Chondrocyte (in vitro differentiated cells): Measurements from ENCODE around the gene TM2D3. TPM values are rescaled to one million over a fixed set of nuclear protein-coding genes. Genes with fewer than 3 reads are reported as not detected.

ENCODE experiments used
- DNase-seq: peaks from one replicate; pipeline ENCODE4 v3.0.0; 2021; ENCODE audit warnings: mixed read lengths, low spot score
- H3K27ac Mint-ChIP-seq: one replicate; pipeline ENCODE4 v1.8.0; 2021; ENCODE audit warnings: mild to moderate bottlenecking, moderate library complexity, mixed read lengths; ENCODE audit not compliant: unreplicated experiment
- H3K27me3 Mint-ChIP-seq: 2 replicates; pipeline ENCODE4 v1.8.0; 2021; ENCODE audit warnings: low read depth, mixed read lengths
- H3K36me3 Mint-ChIP-seq: 2 replicates; pipeline ENCODE4 v1.8.0; 2021; ENCODE audit warnings: low read depth, mixed read lengths
- H3K4me1 Mint-ChIP-seq: 2 replicates; pipeline ENCODE4 v1.8.0; 2021; ENCODE audit warnings: low read depth, mild to moderate bottlenecking, mixed read lengths
- H3K4me3 Mint-ChIP-seq: one replicate; pipeline ENCODE4 v1.8.0; 2021; ENCODE audit warnings: mild to moderate bottlenecking, moderate library complexity, mixed read lengths; ENCODE audit not compliant: unreplicated experiment
- H3K9me3 Mint-ChIP-seq: 2 replicates; pipeline ENCODE4 v1.8.0; 2021; ENCODE audit warnings: low read depth, mixed read lengths
- total RNA-seq: library from RNA; stranded (reverse); gene quantifications from 3 replicates; pipeline ENCODE4 v1.2.1, GENCODE V29; 2021
- TF ChIP-seq, protein P1 (sequence below): fragments of 200-600 bp; sonication (generic); IDR thresholded peaks from 2 replicates; pipeline ENCODE4 v1.5.0; 2021; ENCODE audit warnings: antibody characterized with exemption, mild to moderate bottlenecking, moderate library complexity

The TM2D3 gene
- total RNA-seq, 1 donor from 2014 or later: 44.7 TPM

DNA sequence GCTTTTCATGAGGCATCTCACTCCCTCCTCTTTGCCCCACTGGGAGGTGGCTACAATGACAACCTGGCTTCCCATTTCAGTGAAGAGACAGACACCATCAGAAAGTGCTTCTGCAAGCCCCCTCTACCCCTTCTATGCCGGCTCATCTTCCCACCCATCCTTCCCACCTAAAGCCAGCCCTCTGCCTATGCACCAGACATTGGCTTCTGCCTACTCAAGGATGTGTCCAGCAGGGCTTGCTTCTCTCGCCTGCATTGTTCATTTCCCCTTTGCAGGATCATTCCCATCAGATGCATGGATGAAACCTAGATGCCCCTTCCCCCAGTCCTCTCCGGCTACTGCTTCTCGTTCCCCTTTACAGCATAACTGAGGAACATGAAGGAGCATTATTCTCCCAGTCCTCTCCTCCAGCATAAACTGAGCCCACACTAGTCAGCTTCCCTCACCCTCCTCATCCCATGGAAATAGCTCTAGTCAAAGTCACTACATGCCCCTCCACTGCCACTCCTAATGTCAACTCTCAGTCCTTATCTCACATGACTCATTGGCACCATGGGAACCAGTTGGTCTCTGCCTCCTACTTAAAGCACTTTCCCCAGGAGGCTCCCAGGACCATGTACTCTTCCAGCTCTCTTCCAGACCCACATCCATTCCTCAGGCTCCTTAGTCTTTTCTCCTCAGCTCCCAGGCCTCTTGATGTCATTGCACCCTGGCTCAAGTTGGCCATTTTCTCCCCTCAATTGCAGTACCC, 47.9 kb downstream of the TM2D3 start:
- H3K4me3 Mint-ChIP-seq: no peak overlapping the region
- H3K27me3 Mint-ChIP-seq: peaks cover 14% of the 10 kb centered on the region
- no peak for DNase-seq
- TF ChIP-seq, protein P1, sequence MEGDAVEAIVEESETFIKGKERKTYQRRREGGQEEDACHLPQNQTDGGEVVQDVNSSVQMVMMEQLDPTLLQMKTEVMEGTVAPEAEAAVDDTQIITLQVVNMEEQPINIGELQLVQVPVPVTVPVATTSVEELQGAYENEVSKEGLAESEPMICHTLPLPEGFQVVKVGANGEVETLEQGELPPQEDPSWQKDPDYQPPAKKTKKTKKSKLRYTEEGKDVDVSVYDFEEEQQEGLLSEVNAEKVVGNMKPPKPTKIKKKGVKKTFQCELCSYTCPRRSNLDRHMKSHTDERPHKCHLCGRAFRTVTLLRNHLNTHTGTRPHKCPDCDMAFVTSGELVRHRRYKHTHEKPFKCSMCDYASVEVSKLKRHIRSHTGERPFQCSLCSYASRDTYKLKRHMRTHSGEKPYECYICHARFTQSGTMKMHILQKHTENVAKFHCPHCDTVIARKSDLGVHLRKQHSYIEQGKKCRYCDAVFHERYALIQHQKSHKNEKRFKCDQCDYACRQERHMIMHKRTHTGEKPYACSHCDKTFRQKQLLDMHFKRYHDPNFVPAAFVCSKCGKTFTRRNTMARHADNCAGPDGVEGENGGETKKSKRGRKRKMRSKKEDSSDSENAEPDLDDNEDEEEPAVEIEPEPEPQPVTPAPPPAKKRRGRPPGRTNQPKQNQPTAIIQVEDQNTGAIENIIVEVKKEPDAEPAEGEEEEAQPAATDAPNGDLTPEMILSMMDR: no peak
- peaks cover 4% of the 10 kb centered on the region for H3K4me1 Mint-ChIP-seq
- peaks cover 9% of the 10 kb centered on the region for H3K9me3 Mint-ChIP-seq
- peaks cover 6% of the 10 kb centered on the region for H3K36me3 Mint-ChIP-seq
- H3K27ac Mint-ChIP-seq: no peak overlapping the region

DNA sequence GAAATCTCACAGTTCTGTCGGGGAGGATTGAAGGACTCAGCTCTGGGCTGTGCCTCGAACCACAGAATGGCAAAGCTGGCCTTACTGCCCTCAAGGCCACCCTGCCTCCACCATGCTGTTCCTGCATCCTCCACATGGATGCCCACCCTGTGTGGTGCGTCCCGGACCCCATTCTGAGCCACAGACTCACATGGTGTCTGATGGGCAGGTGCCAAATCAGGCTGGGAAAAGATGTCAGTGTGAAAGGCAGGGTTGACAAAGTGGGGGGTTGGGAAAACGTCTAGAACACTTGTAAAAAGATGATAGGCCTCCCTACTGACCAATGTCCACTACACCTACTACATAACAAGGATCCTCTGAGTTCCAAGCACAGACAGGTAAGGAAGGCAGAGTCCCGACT, 49.4 kb downstream of the TM2D3 start:
- Mint-ChIP-seq H3K4me1 (no peaks in the 10 kb centered on the region), H3K4me3 (no peak overlapping the region), H3K36me3 (peaks cover 6% of the 10 kb centered on the region), H3K27me3 (peaks cover 14% of the 10 kb centered on the region), H3K27ac (no peak overlapping the region), H3K9me3 (peaks cover 14% of the 10 kb centered on the region)
- DNase-seq: no peak
- TF ChIP-seq, protein P1: no peak

DNA sequence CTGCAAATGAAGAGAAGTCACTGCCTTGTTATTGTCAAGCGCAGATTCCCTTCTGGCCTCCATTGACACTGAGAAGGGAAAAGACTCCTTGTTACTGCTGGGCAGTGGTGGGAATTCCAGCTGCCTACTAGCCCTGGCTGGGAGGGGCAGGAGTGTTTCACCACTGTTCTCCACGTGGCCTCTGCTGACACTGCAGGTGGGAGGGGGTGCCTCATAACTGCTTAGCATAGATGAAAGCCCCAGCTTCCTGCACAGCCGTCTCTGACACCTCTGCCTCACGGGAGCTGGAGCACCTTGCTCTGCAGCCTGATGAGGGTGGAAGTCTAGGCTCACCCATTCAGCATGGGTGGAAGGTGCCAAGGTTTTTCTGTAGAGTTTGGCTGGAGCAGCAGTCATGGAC, 52.1 kb downstream of the TM2D3 start:
- H3K9me3 Mint-ChIP-seq: peaks cover 34% of the 10 kb centered on the region
- H3K4me3 Mint-ChIP-seq: no peak overlapping the region
- TF ChIP-seq, protein P1: no peak
- H3K27me3 Mint-ChIP-seq: peaks cover 16% of the 10 kb centered on the region
- H3K27ac Mint-ChIP-seq: no peak overlapping the region
- no peak for DNase-seq
- H3K36me3 Mint-ChIP-seq: peaks cover 8% of the 10 kb centered on the region
- no peaks in the 10 kb centered on the region for H3K4me1 Mint-ChIP-seq

DNA sequence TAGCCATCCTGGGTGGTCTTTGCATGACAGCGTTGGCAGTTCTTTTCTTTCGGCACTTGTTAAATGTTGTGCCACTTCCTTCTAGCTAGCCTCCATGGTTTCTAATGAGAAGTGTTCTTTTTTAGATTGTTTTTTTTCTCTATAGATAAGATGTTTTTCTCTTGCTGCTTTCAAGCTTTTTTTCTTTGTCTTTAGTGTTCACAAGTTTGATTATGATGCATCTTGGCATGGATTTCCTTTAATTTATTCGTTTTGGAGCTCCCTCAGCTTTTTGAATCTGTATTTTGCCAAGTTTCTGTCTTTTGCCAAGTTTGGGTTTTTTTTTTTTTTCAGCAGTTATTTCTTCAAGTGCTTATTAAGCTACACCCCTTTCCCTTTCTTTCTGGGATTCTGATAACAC, 53.1 kb downstream of the TM2D3 start:
- Mint-ChIP-seq H3K9me3 (peaks cover 34% of the 10 kb centered on the region), H3K4me1 (no peaks in the 10 kb centered on the region), H3K27ac (no peak overlapping the region), H3K36me3 (peaks cover 2% of the 10 kb centered on the region), H3K4me3 (no peak overlapping the region), H3K27me3 (peaks cover 18% of the 10 kb centered on the region)
- TF ChIP-seq, protein P1: no peak
- no peak for DNase-seq

DNA sequence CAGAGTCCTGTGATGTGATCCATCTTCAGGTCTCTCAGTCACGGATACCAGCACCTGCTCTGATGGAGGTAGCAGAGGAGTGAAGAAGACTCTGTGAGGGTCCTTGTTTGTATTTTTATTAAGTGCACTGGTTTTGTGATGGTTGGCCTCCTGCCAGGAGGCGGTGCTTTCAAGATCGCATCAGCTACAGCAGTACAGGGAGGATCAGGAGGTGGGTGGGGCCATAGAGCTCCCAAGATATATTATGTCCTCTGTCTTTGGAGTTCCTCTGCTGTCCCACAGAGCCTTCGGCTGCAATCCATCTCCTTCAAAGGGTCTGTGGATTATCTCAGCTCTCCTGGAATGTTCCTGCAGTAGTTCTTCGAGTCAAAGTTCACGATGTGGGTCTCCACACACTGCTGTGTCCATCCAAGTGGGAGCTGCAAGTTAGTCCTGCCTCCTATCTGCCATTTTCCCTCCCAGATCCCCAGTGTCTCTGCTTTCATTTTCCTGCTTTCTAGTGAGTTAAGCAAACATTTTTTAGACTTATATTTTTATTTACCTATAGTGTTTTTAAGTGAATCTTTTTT, 54.7 kb downstream of the TM2D3 start:
- Mint-ChIP-seq H3K4me3 (no peak overlapping the region), H3K4me1 (no peaks in the 10 kb centered on the region), H3K27ac (no peak overlapping the region), H3K9me3 (peaks cover 50% of the 10 kb centered on the region), H3K36me3 (peaks cover 2% of the 10 kb centered on the region), H3K27me3 (peaks cover 25% of the 10 kb centered on the region)
- TF ChIP-seq, protein P1: no peak
- no peak for DNase-seq
